ENCODE measurements around the gene TBCEL. TPM values are rescaled to one million over a fixed set of nuclear protein-coding genes. Genes with fewer than 3 reads are reported as not detected.

Gene TBCEL
- polyA plus RNA-seq, 1 donor (not counting 4 experiments of a cell fraction or from before 2014, with no cell fraction given): 15.1 TPM

DNA sequence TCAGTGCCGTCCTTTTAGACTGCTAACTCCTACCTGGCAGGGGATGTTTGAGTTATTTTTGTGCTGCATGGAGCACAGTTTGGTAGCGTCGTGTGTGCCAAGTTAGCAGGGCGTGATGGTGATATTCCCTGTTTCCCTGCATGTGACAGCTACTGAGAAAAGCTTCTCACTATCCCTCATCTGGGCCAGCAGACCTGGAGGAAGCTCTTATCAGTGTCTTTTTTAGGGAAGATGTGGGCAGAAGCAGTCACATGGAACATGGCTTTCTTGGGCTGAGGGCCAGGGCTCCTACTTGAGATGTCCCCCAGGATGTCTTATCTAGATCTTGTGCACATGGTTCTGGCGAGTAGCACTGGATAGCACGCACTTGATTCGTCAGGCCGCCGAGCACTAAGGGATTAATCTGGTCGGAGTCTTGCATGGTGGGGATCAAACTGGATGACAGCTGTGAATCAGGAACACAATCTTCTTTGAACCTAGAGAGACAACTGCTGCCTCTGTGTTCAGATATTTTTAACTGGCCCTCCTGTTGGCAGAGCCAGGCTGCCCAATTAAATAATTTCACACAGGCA lies 110.9 kb downstream of the TBCEL start:
- dilution Hi-C loops (cut with MboI; ENCODE audit: extremely low pct_ligation_motif_present, low sequenced_read_pairs): no loop called here
- Histone ChIP-seq H3K36me3 (ENCODE audit: control insufficient read depth in 2 of 2, extremely low read depth in 1 of 2, insufficient read depth in 2 of 2, low read length in 2 of 2) (no peaks in the 10 kb centered on the region), H3K9ac (ENCODE audit: control insufficient read depth, extremely low read depth, insufficient read depth, low read length) (no peak overlapping the region), H3K4me1 (ENCODE audit: control insufficient read depth, extremely low read depth, insufficient read depth, low read length) (no peaks in the 10 kb centered on the region), H3K79me2 (ENCODE audit: control insufficient read depth, insufficient read depth, low read length) (no peaks in the 10 kb centered on the region), H3K4me3 (ENCODE audit: control insufficient read depth in 2 of 3, extremely low read depth in 1 of 3, insufficient read depth in 2 of 3, low read depth in 1 of 3, low read length in 3 of 3) (no peak overlapping the region), H3K4me2 (ENCODE audit: control insufficient read depth, extremely low read depth, insufficient read depth, low read depth, low read length) (no peak overlapping the region), H3K27me3 (ENCODE audit: control insufficient read depth, extremely low read depth, insufficient read depth, low read length) (no peaks in the 10 kb centered on the region), H3K9me3 (ENCODE audit: control insufficient read depth, low read depth, low read length) (no peaks in the 10 kb centered on the region), H3K9me1 (ENCODE audit: control insufficient read depth, extremely low read depth, insufficient read depth, low read length) (no peaks in the 10 kb centered on the region), H3K27ac (ENCODE audit: control insufficient read depth, insufficient read depth, low read length) (no peak overlapping the region), H2AFZ (ENCODE audit: control insufficient read depth, low read length) (no peak overlapping the region), H4K20me1 (ENCODE audit: control insufficient read depth, extremely low read depth, insufficient read depth, low read length) (no peaks in the 10 kb centered on the region)
- no peak for DNase-seq (ENCODE audit: low read depth, low spot score)
- TF ChIP-seq, protein P1, sequence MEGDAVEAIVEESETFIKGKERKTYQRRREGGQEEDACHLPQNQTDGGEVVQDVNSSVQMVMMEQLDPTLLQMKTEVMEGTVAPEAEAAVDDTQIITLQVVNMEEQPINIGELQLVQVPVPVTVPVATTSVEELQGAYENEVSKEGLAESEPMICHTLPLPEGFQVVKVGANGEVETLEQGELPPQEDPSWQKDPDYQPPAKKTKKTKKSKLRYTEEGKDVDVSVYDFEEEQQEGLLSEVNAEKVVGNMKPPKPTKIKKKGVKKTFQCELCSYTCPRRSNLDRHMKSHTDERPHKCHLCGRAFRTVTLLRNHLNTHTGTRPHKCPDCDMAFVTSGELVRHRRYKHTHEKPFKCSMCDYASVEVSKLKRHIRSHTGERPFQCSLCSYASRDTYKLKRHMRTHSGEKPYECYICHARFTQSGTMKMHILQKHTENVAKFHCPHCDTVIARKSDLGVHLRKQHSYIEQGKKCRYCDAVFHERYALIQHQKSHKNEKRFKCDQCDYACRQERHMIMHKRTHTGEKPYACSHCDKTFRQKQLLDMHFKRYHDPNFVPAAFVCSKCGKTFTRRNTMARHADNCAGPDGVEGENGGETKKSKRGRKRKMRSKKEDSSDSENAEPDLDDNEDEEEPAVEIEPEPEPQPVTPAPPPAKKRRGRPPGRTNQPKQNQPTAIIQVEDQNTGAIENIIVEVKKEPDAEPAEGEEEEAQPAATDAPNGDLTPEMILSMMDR (optimal IDR thresholded peaks at IDR 0.05 in 1 of 3, IDR thresholded peaks at IDR 0.05 in 1 of 3, conservative IDR thresholded peaks at IDR 0.05 in 1 of 3; ENCODE audit: extremely low read depth in 1 of 3, insufficient read depth in 2 of 3, low read length in 3 of 3): no peak
- TF ChIP-seq EZH2 (IDR thresholded peaks at IDR 0.05; ENCODE audit: low read length): no peak
- FAIRE-seq: no peak

DNA sequence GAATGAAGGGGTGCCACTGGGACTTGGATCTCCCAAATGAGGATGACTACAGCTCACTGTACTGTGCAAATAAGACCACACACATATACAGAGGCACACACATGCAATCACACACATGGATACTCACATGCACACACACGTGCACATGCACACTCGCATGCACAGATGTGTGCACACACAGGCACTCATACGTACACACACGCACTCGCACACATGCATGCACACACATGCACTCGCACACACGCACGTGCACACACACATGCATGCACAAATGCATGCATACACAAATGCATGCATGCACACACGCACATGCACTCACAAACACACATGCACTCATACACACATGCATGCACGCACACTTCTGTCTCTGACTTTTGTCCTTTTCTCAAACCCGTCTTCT lies 113.1 kb downstream of the TBCEL start:
- dilution Hi-C loops (cut with MboI; ENCODE audit: extremely low pct_ligation_motif_present, low sequenced_read_pairs): no loop called here
- Histone ChIP-seq H3K27me3 (ENCODE audit: control insufficient read depth, extremely low read depth, insufficient read depth, low read length) (no peaks in the 10 kb centered on the region), H3K79me2 (ENCODE audit: control insufficient read depth, insufficient read depth, low read length) (no peaks in the 10 kb centered on the region), H3K4me2 (ENCODE audit: control insufficient read depth, extremely low read depth, insufficient read depth, low read depth, low read length) (no peak overlapping the region), H3K9me3 (ENCODE audit: control insufficient read depth, low read depth, low read length) (no peaks in the 10 kb centered on the region), H2AFZ (ENCODE audit: control insufficient read depth, low read length) (no peak overlapping the region), H3K27ac (ENCODE audit: control insufficient read depth, insufficient read depth, low read length) (no peak overlapping the region), H3K4me1 (ENCODE audit: control insufficient read depth, extremely low read depth, insufficient read depth, low read length) (no peaks in the 10 kb centered on the region), H4K20me1 (ENCODE audit: control insufficient read depth, extremely low read depth, insufficient read depth, low read length) (no peaks in the 10 kb centered on the region), H3K4me3 (ENCODE audit: control insufficient read depth in 2 of 3, extremely low read depth in 1 of 3, insufficient read depth in 2 of 3, low read depth in 1 of 3, low read length in 3 of 3) (no peak overlapping the region), H3K9me1 (ENCODE audit: control insufficient read depth, extremely low read depth, insufficient read depth, low read length) (no peaks in the 10 kb centered on the region), H3K36me3 (ENCODE audit: control insufficient read depth in 2 of 2, extremely low read depth in 1 of 2, insufficient read depth in 2 of 2, low read length in 2 of 2) (no peaks in the 10 kb centered on the region), H3K9ac (ENCODE audit: control insufficient read depth, extremely low read depth, insufficient read depth, low read length) (no peak overlapping the region)
- TF ChIP-seq, protein P1 (optimal IDR thresholded peaks at IDR 0.05 in 1 of 3, IDR thresholded peaks at IDR 0.05 in 1 of 3, conservative IDR thresholded peaks at IDR 0.05 in 1 of 3; ENCODE audit: extremely low read depth in 1 of 3, insufficient read depth in 2 of 3, low read length in 3 of 3): no peak
- TF ChIP-seq EZH2 (IDR thresholded peaks at IDR 0.05; ENCODE audit: low read length): no peak
- DNase-seq (ENCODE audit: low read depth, low spot score): no peak
- no peak for FAIRE-seq

Data from keratinocyte (primary cell).